ENCODE data around the gene MPZL1. TPM values are rescaled to one million over a fixed set of nuclear protein-coding genes. Genes with fewer than 3 reads are reported as not detected.

MPZL1 gene
- total and polyA plus RNA-seq, 7 experiments from 2014 or later = 4.8 to 25.3 (median 12.2) TPM

- Mint-ChIP-seq H3K4me1 (peaks cover 0 to 6% (median 0%) of the 10 kb centered on the region in 7 donors), H3K27ac (no peak overlapping the region), H3K36me3 (peaks cover 7 to 33% (median 28%) of the 10 kb centered on the region in 5 donors), H3K4me3 (no peak overlapping the region), H3K27me3 (no peaks in the 10 kb centered on the region), H3K9me3 (no peaks in the 10 kb centered on the region)
- H3K27ac ChIP-seq (ENCODE audit: low read depth, low read length) = no peak overlapping the region
- no peaks in the 10 kb centered on the region for H3K4me1 ChIP-seq (ENCODE audit: control insufficient read depth in 2 of 2, insufficient read depth in 2 of 2, low read length in 2 of 2)
- intact Hi-C loops (cut with micrococcal nuclease) = no loop called here
- ATAC-seq (no peak), DNase-seq (no peak)
- H3K36me3 ChIP-seq (ENCODE audit: control insufficient read depth in 2 of 3, insufficient read depth in 3 of 3, low read length in 3 of 3) = no peaks in the 10 kb centered on the region
- POLR2A ChIA-PET = no interaction called here
- CTCF ChIA-PET = interaction anchor here (0.5 to 0.7 kb wide), 2 partner anchors 11 to 45 kb away, joined by 3 to 4 read pairs; no protein-coding TSS in a partner anchor
- no peaks in the 10 kb centered on the region for H3K27me3 ChIP-seq (ENCODE audit: control insufficient read depth in 2 of 2, insufficient read depth in 2 of 2, low read length in 2 of 2)
- H3K4me3 ChIP-seq (ENCODE audit: low read length) = no peak overlapping the region
- no peaks in the 10 kb centered on the region for H3K9me3 ChIP-seq (ENCODE audit: control insufficient read depth in 2 of 3, low read length in 3 of 3)
Observed at GRCh38 chr1:167789501-167789900, 67.7 kb downstream of the MPZL1 start.

DNA sequence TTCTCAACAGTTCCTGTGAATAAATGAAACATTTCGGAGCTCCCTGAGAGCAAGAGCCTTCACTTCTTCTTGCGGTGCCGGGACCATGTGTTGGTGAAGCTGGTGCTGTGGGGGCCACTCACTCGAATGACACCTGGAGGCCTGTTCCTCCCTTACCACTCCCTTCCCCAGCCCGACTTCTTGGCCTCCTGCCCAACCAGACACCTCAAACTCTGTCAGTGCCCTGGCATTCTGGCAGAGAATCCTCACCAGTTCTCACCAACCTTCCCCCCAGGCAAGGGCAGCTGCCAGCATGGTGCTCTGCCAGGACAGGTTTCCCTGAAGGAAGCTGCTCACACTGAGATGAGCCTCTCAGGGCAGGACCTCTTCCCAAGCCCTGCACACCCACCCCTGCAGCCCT lies 68.3 kb downstream of the MPZL1 start:
- Mint-ChIP-seq H3K27ac (peak overlapping the region in 2 of 9 donors; percentile 32 to 33), H3K4me3 (no peak overlapping the region), H3K27me3 (no peaks in the 10 kb centered on the region), H3K36me3 (peaks cover 6 to 31% (median 25%) of the 10 kb centered on the region in 5 donors), H3K4me1 (peaks cover 0 to 3% (median 0%) of the 10 kb centered on the region in 7 donors), H3K9me3 (no peaks in the 10 kb centered on the region)
- intact Hi-C loops (cut with micrococcal nuclease) = no loop called here
- ATAC-seq (no peak), DNase-seq (no peak)
- ChIA-PET POLR2A (no interaction called here), CTCF (no interaction called here)
- no peak overlapping the region for H3K4me3 ChIP-seq (ENCODE audit: low read length)
- H3K27me3 ChIP-seq (ENCODE audit: control insufficient read depth in 2 of 2, insufficient read depth in 2 of 2, low read length in 2 of 2) = no peaks in the 10 kb centered on the region
- no peaks in the 10 kb centered on the region for H3K4me1 ChIP-seq (ENCODE audit: control insufficient read depth in 2 of 2, insufficient read depth in 2 of 2, low read length in 2 of 2)
- no peaks in the 10 kb centered on the region for H3K36me3 ChIP-seq (ENCODE audit: control insufficient read depth in 2 of 3, insufficient read depth in 3 of 3, low read length in 3 of 3)
- H3K9me3 ChIP-seq (ENCODE audit: control insufficient read depth in 2 of 3, low read length in 3 of 3) = no peaks in the 10 kb centered on the region
- H3K27ac ChIP-seq (ENCODE audit: low read depth, low read length) = no peak overlapping the region

GRCh38 chr1:167791281-167792187 lies 69.8 kb downstream of the MPZL1 start:
- DNase-seq (no peak), ATAC-seq (peak; percentile 40)
- H3K36me3 Mint-ChIP-seq = peaks cover 4 to 24% (median 23%) of the 10 kb centered on the region in 5 donors
- peaks cover 0 to 7% (median 0%) of the 10 kb centered on the region in 7 donors for H3K4me1 Mint-ChIP-seq
- no peaks in the 10 kb centered on the region for H3K9me3 Mint-ChIP-seq
- no peaks in the 10 kb centered on the region for H3K27me3 Mint-ChIP-seq
- Histone ChIP-seq H3K36me3 (ENCODE audit: control insufficient read depth in 2 of 3, insufficient read depth in 3 of 3, low read length in 3 of 3) (no peaks in the 10 kb centered on the region), H3K4me1 (ENCODE audit: control insufficient read depth in 2 of 2, insufficient read depth in 2 of 2, low read length in 2 of 2) (no peaks in the 10 kb centered on the region), H3K9me3 (ENCODE audit: control insufficient read depth in 2 of 3, low read length in 3 of 3) (no peaks in the 10 kb centered on the region), H3K27ac (ENCODE audit: low read depth, low read length) (no peak overlapping the region), H3K4me3 (ENCODE audit: low read length) (no peak overlapping the region), H3K27me3 (ENCODE audit: control insufficient read depth in 2 of 2, insufficient read depth in 2 of 2, low read length in 2 of 2) (no peaks in the 10 kb centered on the region)
- intact Hi-C loops (cut with micrococcal nuclease) = no loop called here
- H3K4me3 Mint-ChIP-seq = no peak overlapping the region
- ChIA-PET POLR2A (no interaction called here), CTCF (no interaction called here)
- H3K27ac Mint-ChIP-seq = peak overlapping the region in 1 of 9 donors; percentile 12

DNA sequence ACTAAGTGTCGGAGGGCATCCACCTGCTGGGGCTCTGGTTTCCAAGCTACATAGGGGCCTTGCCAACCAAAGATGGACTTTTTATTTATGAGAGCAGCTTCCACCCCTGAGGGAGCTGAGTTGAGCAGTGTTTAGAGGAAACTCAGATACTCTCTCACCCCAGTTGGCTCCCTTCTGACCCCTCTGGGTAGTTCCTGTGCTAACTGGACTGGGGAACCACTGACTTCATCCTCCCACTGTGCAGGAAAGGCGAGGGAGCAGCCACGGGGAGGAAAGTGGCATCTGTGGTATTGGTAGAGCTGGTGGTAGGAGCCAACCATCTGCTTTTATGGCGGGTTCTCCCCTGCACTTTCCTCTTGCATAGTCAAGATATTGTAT lies 70.4 kb downstream of the MPZL1 start:
- Mint-ChIP-seq H3K4me1 (peaks cover 0 to 11% (median 4%) of the 10 kb centered on the region in 7 donors), H3K27me3 (no peaks in the 10 kb centered on the region), H3K9me3 (no peaks in the 10 kb centered on the region), H3K36me3 (peaks cover 4 to 22% (median 17%) of the 10 kb centered on the region in 5 donors), H3K27ac (no peak overlapping the region), H3K4me3 (no peak overlapping the region)
- ChIA-PET CTCF (no interaction called here), POLR2A (no interaction called here)
- no peaks in the 10 kb centered on the region for H3K9me3 ChIP-seq (ENCODE audit: control insufficient read depth in 2 of 3, low read length in 3 of 3)
- ATAC-seq = no peak
- DNase-seq = no peak
- H3K27ac ChIP-seq (ENCODE audit: low read depth, low read length) = no peak overlapping the region
- intact Hi-C loops (cut with micrococcal nuclease) = no loop called here
- no peaks in the 10 kb centered on the region for H3K4me1 ChIP-seq (ENCODE audit: control insufficient read depth in 2 of 2, insufficient read depth in 2 of 2, low read length in 2 of 2)
- H3K4me3 ChIP-seq (ENCODE audit: low read length) = no peak overlapping the region
- H3K27me3 ChIP-seq (ENCODE audit: control insufficient read depth in 2 of 2, insufficient read depth in 2 of 2, low read length in 2 of 2) = no peaks in the 10 kb centered on the region
- H3K36me3 ChIP-seq (ENCODE audit: control insufficient read depth in 2 of 3, insufficient read depth in 3 of 3, low read length in 3 of 3) = no peaks in the 10 kb centered on the region

DNA sequence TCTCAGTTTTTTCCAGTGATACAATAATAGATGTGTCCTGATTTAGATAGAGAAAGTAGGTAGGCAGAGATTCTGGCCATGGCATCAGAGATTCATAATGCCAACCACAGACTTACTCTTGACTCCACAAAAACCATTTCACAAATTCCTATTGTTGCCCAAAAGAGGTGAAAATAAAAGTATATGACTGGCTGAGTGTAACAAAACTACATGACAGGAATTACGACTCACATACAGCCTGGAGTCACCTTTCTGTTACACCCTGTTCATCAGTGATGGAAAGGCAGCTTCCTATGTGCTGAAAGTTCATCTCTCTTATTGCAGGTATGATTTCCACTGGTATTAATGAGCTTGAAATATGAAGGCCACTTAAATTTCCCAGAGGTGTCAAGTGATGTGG lies 72.3 kb downstream of the MPZL1 start:
- H3K9me3 ChIP-seq (ENCODE audit: control insufficient read depth in 2 of 3, low read length in 3 of 3) = no peaks in the 10 kb centered on the region
- DNase-seq (no peak), ATAC-seq (no peak)
- H3K9me3 Mint-ChIP-seq = no peaks in the 10 kb centered on the region
- POLR2A ChIA-PET = no interaction called here
- no peak overlapping the region for H3K27ac Mint-ChIP-seq
- CTCF ChIA-PET = no interaction called here
- intact Hi-C loops (cut with micrococcal nuclease) = no loop called here
- peaks cover 0 to 13% (median 6%) of the 10 kb centered on the region in 5 donors for H3K36me3 Mint-ChIP-seq
- H3K4me3 ChIP-seq (ENCODE audit: low read length) = no peak overlapping the region
- no peaks in the 10 kb centered on the region for H3K36me3 ChIP-seq (ENCODE audit: control insufficient read depth in 2 of 3, insufficient read depth in 3 of 3, low read length in 3 of 3)
- no peak overlapping the region for H3K4me3 Mint-ChIP-seq
- H3K4me1 Mint-ChIP-seq = peaks cover 0 to 14% (median 6%) of the 10 kb centered on the region in 7 donors
- H3K27me3 ChIP-seq (ENCODE audit: control insufficient read depth in 2 of 2, insufficient read depth in 2 of 2, low read length in 2 of 2) = no peaks in the 10 kb centered on the region
- H3K27me3 Mint-ChIP-seq = no peaks in the 10 kb centered on the region
- no peaks in the 10 kb centered on the region for H3K4me1 ChIP-seq (ENCODE audit: control insufficient read depth in 2 of 2, insufficient read depth in 2 of 2, low read length in 2 of 2)
- no peak overlapping the region for H3K27ac ChIP-seq (ENCODE audit: low read depth, low read length)

DNA sequence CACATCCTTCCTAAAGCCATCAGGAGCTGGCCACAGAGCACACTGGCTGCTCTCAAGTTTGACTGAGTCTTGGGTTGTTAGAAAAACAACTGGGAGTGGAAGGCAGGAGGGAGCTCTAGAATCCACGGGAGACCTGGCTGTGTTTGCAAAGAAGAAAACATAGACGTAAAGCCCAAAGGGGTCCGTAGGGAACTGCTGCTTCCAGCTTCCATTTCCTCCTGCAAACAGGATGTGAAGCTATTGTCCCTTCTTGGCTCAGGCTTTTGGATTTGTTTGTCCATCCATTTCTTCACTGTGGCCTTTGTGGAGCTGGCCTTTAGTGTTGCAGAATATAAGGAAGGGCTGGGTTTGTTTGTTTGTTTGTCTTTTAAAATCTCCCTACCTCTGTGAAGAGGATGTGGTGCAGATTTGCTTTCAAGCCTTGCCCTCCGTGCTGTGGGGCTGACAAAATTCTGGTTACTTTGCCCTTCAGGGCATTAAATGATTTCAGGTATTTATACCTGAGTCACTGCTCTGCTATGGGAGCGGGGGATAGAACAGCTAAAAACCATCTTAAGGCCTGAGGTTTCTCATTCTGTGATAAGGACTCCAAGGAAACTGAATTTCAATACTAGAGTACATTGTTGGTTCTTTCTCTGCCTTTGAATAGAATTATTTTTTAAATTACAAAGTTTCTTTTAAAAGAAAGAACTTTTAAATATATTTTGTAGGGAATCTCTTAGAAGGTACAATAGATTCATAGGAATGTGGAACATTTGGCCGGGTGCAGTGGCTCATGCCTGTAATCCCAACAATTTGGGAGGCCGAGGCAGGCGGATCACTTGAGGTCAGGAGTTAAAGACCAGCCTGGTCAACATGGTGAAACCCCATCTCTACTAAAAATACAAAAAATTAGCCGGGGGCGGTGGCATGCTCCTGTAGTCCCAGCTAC lies 74.3 kb downstream of the MPZL1 start:
- intact Hi-C loops (cut with micrococcal nuclease) = no loop called here
- no peaks in the 10 kb centered on the region for H3K4me1 ChIP-seq (ENCODE audit: control insufficient read depth in 2 of 2, insufficient read depth in 2 of 2, low read length in 2 of 2)
- Mint-ChIP-seq H3K27me3 (no peaks in the 10 kb centered on the region), H3K36me3 (peaks cover 0 to 3% (median 0%) of the 10 kb centered on the region in 5 donors), H3K9me3 (no peaks in the 10 kb centered on the region), H3K27ac (no peak overlapping the region), H3K4me3 (no peak overlapping the region), H3K4me1 (peaks cover 0 to 14% (median 5%) of the 10 kb centered on the region in 7 donors)
- no peak overlapping the region for H3K27ac ChIP-seq (ENCODE audit: low read depth, low read length)
- no peak overlapping the region for H3K4me3 ChIP-seq (ENCODE audit: low read length)
- DNase-seq (no peak), ATAC-seq (no peak)
- H3K9me3 ChIP-seq (ENCODE audit: control insufficient read depth in 2 of 3, low read length in 3 of 3) = no peaks in the 10 kb centered on the region
- ChIA-PET POLR2A (interaction anchor here (0.6 kb wide), 1 partner anchor 21 kb away, joined by 3 read pairs; no protein-coding TSS in a partner anchor), CTCF (interaction anchor here (1.1 kb wide), 1 partner anchor 15 kb away, joined by 3 read pairs; no protein-coding TSS in a partner anchor)
- H3K36me3 ChIP-seq (ENCODE audit: control insufficient read depth in 2 of 3, insufficient read depth in 3 of 3, low read length in 3 of 3) = no peaks in the 10 kb centered on the region
- no peaks in the 10 kb centered on the region for H3K27me3 ChIP-seq (ENCODE audit: control insufficient read depth in 2 of 2, insufficient read depth in 2 of 2, low read length in 2 of 2)
